Pons (tissue), 1 donor: ENCODE measurements around the gene FCER2.

ENCODE experiments used
- DNase-seq: peaks from one replicate; pipeline ENCODE4 v3.0.0-alpha.2; 2016; ENCODE audit warnings: low spot score

FCER2 gene

DNA sequence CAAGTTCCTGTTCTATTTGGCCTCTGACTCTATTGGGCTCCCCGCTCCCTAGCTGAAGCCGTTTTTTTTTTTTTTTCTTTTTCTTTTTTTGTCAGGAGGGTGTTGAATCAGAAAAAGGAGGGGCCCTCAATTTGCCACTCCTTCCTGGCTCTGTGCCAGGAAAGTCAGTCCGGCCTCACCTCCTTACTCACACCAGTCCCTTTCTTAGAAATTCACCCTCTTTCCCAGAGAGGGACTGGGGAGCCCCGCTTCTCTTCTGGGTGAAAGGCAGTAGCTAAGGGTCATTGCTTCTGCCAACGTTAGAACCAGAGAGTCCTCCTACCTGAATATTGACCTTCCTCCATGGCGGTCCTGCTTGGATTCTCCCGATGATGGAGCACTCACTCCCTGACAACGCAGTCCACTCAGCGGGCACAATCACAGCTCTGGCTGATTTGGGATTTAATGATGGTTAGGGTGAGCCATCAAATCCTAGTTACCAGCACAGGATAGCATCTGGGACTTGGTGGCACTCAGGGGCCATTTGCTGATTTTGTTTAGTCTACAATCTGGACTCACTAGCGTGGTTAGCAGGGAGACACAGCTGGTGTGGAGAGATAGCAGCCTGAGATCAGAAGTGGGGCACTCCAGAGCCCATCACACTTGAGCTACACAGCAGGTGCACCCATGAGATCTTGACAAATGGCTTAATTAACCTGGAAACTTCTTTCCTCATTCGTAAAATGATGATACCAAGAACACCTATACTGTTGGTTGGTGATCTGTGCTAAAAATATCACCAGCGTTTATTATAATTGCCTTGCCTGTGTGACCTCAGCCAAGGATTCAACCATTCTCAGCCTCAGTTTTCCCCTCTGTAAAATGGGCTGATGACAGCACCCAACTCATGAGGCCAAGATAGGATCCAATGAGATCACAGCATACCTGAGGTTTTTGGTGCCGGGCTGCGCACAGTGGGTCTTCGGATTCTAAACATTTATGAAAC lies 2.2 kb downstream of the FCER2 start:
- DNase-seq: no peak

DNA sequence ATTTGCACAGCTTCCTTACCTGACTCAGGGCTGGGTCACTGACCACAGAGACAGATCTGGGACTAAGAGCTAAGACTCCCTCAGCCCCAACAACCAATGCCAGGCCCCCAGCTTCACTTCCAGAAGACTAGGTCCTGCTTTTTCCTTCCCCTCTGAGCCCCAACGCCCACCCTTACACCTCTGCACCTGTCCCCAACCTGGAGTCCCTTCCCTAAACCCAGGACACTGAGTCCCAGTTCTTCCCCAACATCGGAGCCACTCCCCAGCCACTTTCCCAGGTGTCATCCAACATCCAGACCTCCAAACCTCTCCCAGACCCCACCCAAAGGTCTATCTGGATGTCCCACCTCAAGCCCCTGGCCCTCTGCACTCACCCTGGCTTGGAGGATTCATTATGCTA lies 2.9 kb downstream of the FCER2 start:
- no peak for DNase-seq

DNA sequence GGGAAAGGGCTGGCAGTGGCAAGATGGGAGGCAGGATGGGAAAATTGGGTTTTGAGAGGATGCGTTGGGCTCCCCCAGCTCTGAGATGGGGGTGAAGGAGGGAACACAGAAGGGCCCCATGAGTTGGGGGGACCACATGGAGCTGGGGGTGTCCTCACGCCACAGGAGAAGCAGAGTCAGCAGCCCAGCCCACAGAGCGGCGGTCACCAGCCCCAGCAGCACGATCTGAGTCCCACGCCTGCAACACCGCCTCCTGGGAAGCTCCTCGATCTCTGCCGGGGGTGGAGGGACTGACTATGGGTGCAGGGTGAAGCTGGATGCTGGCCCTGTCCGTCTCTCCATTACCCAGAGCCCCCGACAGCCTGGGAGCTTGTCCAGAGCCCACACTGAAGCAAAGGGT lies 3.3 kb downstream of the FCER2 start:
- DNase-seq: no peak

DNA sequence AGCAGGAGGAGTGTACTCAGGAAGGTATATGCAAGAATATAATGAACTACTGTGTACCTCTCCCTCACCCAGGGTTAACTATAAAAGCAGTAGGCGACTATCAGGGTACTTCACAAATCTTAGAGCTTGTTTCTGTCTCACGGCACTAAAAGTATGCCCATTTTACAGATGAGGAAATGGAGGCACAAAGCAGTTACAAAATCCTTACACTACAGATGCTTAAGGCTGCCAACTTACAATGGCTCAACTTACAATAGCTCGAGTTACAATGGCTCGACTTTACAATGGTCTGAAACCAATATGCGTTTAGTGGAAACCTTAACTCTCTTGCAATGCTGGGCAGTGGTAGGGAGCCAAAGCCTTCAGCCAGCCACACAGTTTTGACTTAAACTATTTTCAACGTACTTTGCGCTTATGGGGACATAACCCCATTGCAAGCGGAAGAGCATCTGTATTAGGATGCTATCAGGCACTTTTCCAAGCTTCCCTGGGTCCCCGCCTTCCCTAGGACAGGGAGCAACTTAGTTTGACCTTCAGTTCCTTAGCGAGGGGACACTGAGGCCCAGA lies 4.1 kb downstream of the FCER2 start:
- no peak for DNase-seq

DNA sequence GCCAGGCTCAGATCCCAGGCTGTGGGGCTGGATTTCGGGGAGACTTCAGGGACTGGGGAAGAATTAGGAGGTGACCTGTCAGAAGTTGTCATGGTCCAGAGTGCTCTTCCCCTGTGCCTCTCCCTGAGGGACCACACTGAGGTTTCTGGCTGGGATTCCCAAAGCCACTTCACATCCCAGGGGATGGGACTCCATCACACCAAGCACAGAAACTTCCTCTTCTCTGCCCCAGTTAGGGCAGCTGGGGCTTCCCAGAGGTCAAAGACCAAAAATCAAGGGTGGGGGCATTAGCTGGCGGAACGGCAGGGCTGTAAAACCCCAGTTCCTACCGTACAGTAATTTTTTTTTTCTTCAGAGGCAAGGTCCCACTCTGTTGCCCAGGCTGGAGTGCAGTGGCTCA lies 7.4 kb downstream of the FCER2 start:
- no peak for DNase-seq

DNA sequence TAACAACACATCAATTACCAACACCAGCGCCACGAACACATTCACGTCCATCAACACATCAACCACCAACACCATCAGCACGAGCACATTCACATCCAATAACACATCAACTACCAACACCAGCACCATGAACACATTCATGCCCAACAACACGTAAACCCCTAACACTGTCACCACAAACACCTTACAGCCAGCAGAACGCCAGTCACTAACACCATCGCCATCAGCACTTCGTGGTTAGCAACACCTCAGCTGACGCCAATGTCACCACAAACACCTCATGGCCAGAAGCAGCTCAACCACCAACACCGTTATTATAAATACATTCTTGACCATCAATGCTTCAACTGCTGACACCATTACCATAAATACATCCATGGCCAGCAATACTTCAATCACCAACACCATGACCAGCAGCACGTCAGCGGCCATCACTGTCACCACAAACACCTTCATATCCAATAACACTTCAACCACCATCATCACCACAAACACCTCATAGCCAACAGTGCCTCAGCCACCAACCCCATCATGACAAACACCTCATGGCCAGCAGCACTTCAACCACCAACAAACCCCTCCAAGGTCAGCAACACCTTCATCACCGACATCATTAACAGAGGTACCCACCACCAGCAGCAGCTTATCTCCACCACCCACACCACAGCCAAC lies 9.4 kb downstream of the FCER2 start:
- DNase-seq: no peak

DNA sequence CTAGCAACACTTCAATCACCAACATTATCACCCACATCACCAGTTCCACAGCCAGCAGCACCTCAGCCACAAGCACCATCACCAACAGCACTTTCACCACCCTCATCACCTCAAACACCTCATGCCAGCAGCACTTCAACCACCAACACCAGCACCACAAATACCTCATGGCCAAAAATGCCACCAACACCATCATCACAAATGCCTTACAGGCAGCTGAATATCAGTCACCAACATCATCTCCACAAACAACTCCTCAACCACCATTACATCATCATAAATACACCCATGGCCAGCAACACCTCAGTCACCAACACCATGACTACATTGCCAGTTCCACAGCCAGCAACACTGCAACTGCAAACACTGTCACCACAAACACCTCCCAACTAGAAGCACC lies 10.4 kb downstream of the FCER2 start:
- no peak for DNase-seq

DNA sequence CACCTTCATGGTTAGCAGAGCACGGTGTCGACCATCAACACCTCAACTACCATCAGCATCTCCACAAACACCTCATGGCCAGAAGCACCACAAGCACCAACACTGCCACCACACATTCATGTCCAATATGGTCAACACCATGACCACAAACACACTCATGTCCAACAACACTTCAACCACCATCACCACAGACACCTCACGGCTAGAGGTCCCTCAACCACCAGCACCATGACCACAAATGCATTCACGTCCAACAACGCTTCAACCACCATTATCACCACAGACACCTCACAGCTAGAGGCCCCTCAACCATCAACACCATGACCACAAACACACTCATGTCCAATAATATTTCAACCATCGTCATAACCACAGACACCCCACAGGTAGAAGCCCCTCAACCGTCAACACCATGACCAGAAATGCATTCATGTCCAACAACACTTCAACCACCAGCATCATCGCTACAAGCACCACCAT lies 11.1 kb downstream of the FCER2 start:
- no peak for DNase-seq

DNA sequence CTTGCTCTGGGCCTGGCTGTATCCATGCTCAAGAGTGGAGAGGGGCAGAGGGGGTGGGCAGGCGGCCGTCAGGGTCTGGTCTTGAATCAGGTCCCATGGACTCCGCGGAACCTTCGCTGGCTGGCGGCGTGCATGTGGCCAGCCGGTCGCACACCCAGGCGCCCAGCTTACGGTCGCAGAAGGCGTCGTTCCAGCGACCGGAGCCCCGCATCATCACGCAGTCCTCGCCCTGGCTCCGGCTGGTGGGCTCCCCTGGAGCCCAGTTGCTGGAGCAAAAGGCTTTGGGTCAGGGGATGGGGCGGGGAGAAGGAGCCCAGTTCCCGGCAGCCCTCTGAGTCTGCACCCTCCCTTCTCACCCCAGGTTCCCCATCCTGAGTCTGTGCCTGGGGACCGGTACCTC lies 12.8 kb downstream of the FCER2 start:
- no peak for DNase-seq

DNA sequence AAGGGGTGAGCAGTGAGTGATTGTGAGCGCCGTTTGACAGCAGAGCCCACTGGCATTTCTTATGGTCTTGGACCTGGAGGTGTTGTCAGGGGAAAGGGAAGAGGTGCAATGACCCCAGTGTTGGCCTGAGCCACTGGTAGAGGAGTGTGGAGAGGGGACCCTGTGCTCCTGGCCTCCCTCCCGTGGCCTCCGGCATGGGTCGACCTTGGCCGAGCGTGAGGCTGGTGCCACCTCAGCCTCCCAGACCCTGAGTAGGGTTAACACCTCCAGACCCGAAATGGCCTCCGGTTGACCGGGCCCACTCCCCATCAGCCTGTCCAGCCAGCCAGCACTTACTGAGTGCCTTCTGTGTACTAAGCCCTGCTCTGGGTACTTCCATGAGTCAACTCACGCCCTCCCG lies 14.8 kb downstream of the FCER2 start:
- DNase-seq: no peak

DNA sequence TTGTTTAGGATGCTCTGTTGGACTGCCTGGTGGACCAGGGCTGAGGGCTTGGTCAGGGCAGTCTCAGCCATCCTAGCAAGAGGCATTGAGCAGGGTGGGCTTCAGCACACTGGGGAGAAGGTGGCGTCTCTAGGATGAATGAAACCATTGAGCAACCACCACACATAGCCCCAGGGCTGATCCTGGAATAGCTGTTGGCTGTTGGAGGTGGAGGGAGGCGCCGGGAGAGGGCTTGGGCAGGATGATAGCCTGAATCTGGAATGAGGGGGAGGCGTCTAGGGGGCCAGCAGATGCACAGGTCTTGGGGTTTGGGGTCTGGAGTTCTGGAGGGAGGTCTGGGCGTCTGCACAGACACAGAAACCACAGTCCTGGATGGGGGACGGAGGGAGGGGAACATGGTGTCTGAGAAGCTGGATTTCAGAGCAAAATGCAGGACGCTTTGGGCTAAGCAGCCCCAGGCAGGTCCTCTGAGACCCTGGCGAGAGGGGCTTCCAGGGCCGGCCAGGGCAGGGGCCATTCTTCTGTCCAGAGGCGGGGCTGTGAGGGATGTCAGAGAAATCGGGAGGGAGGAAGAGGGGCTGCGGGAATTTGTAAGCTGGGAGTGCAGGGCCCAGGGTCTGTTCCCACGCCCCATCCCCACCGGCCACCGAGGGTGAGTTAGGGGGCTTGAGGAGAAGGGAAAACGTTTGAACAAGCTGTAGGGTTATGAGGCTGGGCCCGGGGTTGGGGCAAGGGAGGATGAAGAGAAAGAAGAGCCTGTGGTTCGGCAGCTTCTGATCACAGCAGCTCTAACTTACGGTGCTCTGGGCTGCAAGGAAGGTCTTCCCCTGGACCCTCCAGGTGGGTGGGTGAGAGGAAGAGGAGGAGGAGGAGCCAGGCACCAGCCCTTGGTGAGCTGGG lies 16.1 kb downstream of the FCER2 start:
- DNase-seq: no peak

DNA sequence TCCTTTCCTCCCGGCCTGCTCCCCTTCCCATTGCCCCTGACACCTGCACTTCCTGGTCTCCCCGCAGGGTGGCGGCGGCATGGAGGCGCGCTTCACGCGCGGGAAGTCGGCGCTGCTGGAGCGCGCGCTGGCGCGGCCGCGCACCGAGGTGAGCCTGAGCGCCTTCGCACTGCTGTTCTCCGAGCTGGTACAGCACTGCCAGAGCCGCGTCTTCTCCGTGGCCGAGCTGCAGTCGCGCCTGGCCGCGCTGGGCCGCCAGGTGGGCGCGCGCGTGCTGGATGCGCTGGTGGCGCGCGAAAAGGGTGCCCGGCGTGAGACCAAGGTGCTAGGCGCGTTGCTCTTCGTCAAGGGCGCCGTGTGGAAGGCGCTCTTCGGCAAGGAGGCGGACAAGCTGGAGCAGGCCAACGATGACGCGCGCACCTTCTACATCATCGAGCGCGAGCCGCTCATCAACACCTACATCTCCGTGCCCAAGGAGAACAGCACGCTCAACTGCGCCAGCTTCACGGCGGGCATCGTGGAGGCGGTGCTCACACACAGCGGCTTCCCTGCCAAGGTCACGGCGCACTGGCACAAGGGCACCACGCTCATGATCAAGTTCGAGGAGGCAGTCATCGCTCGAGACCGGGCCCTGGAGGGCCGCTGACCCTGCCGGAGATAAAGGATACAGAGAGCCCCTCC lies 19.6 kb downstream of the FCER2 start:
- DNase-seq: no peak

DNA sequence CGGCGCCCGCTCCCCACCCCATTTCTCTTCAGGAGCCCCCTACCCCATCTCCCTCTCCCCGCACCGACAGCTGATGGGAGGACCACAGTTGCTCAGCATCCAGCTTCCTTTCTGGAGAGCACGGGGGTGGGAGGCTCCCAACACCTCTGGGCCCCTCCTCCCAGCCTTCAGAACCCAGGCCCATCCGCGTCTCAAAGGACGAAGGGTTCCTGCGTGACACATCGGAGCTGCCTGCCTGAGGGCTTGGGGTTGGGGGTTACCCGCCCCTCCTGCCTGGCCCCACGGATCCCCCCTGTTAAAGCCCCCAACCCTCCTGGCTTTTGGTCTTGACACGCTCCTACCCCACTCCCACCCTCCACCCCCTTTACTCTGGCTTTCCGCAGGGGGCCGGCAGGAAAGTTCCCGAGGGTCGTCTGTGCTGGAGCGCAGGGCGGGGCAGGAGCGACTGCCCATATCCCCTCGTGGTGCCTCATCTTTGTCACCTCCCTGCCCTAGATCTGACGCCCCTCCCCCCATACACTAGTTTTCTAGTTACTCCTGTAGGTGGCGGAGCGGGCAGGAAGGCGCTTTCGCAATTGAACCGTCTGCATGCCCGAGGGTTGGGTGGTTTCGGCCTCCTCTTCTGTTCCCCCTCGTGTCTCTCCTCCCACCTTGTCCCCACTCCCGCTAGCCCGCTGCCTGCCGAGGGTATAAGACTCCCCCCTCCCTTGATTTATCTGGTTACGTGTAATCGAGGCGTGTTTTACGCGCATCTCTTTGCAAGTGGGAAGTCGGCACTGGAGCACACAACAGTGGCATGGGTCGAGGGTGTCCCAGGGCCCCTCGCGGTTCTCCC lies 20.4 kb downstream of the FCER2 start:
- DNase-seq: peak; percentile 63

DNA sequence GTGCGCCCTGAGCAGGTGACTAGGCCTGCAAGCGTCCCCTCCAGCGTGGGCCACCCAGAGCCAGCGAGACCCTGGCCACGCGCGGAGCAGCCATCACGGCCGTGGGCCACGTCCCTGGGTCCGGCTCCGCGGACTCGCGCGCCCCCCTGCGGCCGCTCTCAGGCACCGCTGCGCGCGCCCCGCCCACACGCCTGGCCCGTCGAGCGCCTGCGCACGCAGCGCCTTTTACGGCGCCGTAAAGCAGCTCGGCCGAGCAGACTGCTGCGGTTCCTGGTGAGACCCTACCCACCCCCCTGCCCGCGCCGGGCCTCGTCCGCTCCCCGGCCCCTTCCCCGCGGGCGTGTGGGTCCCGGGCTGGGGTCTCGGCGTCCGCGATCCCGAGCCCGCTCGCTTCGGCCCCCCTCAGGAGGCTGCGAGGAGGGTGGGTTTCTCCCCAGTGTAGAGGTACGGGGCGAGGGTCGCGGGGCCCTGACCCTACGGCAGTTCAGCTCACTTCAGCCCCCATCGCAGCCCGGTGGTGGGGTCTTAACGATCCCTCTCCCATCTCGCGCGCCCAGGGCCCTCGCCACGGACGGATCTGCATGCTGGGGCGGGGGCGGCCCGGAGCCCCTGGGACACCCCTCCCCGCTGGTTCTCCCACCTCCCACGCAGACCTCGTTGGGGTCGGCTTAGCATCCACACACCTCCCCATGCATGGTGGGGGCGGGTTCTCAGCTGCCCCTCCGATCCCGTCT lies 21.2 kb downstream of the FCER2 start, which contains the start of gene TRAPPC5:
TSS of gene TRAPPC5 (plus strand) at position 228 of the 734 bp plus-strand sequence. CDS start 1,421 bp downstream, outside the sequence.
- peak; percentile 67 for DNase-seq

DNA sequence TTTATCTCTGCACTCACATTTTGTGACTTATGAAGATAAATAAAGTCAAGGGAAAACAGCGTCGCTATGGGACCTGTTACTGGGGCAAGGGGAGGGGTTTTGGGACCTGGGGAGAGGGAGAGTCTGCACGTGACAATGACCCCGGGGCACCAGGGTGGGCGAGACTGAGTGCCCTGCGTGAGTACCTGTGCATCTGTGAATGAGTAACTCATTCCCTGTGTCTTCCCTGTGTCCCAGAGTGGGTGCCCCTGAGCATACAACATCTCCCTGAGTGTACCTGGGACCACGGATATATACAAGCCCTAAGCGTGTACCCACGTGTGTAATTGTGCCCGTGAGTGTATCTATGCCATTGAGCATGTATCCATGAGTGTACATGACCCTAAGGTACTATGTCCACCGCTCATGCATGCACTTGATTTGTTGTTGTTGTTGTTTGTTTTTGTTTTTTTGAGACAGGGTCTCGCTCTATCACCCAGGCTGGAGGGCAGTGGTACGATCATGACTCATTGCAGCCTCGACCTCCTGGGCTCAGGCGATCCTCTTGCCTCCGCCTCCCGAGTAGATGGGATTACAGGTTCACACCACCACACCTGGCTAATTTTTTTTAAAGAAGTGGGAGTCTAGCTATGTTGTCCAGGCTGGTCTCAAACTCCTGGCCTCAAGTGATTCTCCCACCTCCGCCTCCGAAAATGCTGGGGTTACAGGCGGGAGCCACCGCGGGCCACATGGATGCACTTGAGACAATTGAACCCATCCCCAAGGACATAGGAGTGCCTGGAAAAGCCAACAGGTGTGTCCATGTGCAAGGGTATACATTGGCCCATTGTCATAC lies 21.9 kb downstream of the FCER2 start:
- DNase-seq: no peak

DNA sequence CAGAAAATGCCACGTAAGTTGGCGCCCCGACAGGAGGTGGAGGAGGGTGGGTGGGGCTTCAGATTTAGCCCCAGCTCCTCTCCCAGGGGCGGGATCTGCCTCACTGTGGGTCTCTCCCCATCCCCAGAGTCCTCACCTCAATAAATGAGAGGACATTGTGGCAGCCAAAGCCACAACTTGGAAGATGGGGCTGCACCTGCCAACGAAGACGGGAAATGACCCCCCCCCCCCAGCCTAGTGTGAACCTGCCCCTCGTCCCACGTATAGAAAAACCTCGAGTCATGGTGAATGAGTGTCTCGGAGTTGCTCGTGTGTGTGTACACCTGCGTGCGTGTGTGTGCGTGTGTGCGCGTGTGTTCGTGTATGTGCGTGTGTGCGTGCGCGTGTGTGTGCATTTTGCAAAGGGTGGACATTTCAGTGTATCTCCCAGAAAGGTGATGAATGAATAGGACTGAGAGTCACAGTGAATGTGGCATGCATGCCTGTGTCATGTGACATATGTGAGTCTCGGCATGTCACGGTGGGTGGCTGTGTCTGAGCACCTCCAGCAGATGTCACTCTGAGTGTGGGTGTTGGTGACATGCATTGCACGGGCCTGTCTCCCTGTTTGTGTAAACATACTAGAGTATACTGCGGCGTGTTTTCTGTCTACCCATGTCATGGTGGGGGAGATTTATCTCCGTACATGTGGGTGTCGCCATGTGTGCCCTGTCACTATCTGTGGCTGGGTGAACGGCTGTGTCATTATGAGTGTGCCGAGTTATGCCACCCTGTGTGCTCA lies 22.8 kb downstream of the FCER2 start:
- no peak for DNase-seq

DNA sequence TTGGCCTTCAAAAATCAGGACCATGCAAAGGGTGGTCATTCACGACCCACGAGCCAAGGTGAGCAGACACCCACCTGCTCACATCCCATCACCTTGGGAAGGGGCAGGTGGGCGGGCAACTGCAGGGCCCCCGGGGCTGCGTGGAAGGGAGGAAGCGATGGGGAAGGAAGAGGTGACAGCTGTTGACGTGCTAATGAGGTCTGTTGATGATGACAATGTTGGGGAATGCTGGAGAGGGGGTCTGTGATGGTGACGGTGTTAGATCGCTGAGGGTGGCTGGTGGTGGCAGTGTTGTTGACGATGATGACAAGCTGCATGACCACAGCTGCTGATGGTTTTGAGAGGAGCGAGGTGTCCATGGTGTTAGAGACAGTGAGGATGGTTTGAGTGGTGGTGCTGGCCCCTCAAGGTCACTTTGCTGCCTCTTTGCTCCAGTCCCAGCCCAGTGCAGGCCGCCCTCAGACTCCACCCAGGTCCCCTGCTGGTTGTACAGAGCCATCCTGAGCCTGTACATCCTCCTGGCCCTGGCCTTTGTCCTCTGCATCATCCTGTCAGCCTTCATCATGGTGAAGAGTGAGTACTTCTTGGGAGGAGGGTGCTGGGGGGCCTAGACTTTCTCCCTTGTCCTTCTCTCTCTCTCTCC lies 24.1 kb downstream of the FCER2 start:
- DNase-seq: no peak
